HG02852 (cell line): ENCODE results near the gene METTL23.

ENCODE experiments used
- ATAC-seq: cut with Tn5 transposase; IDR thresholded peaks from one replicate; pipeline ENCODE4 v1.9.1; 2021; ENCODE audit warnings: mild to moderate bottlenecking, moderate library complexity; ENCODE audit not compliant: unreplicated experiment

The METTL23 gene

GRCh38 chr17:76726776-76727718, at the start of gene METTL23:
METTL23 (plus strand) TSS chr17:76726839; CDS start chr17:76729711, 2,872 bp downstream.
- peak; percentile 48 for ATAC-seq

- no peak for ATAC-seq
Observed at GRCh38 chr17:76677406-76677805, 49.2 kb upstream of the METTL23 start.

GRCh38 chr17:76678330-76678729, 48.3 kb upstream of the METTL23 start:
- no peak for ATAC-seq

GRCh38 chr17:76679239-76679638, 47.4 kb upstream of the METTL23 start:
- no peak for ATAC-seq

- no peak for ATAC-seq
Observed at GRCh38 chr17:76681222-76682137, 45.2 kb upstream of the METTL23 start.

GRCh38 chr17:76682296-76682695, 44.3 kb upstream of the METTL23 start:
- no peak for ATAC-seq

- ATAC-seq, result no peak
Observed at GRCh38 chr17:76683011-76683755, 43.5 kb upstream of the METTL23 start.

GRCh38 chr17:76683921-76684745, 42.5 kb upstream of the METTL23 start:
- ATAC-seq, result no peak

- no peak for ATAC-seq
Observed at GRCh38 chr17:76684756-76685155, 41.9 kb upstream of the METTL23 start.

GRCh38 chr17:76685366-76685765, 41.3 kb upstream of the METTL23 start:
- ATAC-seq, result no peak

- ATAC-seq, result no peak
Observed at GRCh38 chr17:76685846-76686245, 40.8 kb upstream of the METTL23 start.

- no peak for ATAC-seq
Observed at GRCh38 chr17:76686538-76687297, 39.9 kb upstream of the METTL23 start.

- no peak for ATAC-seq
Observed at GRCh38 chr17:76687298-76688164, 39.1 kb upstream of the METTL23 start.

GRCh38 chr17:76688165-76688622, 38.4 kb upstream of the METTL23 start:
- ATAC-seq, result no peak

- no peak for ATAC-seq
Observed at GRCh38 chr17:76689859-76690258, 36.8 kb upstream of the METTL23 start.

- no peak for ATAC-seq
Observed at GRCh38 chr17:76690596-76691280, 35.9 kb upstream of the METTL23 start.

GRCh38 chr17:76691379-76692191, 35.1 kb upstream of the METTL23 start:
- ATAC-seq, result no peak
